HG03575 (cell line): ENCODE results near the gene CDH15.

Experiments used
- ATAC-seq: cut with Tn5 transposase; IDR thresholded peaks from one replicate; pipeline ENCODE4 v1.9.1; 2021; ENCODE audit not compliant: unreplicated experiment, insufficient number of reproducible peaks, low FRiP score; ENCODE audit errors: extremely low read depth

The CDH15 gene

DNA sequence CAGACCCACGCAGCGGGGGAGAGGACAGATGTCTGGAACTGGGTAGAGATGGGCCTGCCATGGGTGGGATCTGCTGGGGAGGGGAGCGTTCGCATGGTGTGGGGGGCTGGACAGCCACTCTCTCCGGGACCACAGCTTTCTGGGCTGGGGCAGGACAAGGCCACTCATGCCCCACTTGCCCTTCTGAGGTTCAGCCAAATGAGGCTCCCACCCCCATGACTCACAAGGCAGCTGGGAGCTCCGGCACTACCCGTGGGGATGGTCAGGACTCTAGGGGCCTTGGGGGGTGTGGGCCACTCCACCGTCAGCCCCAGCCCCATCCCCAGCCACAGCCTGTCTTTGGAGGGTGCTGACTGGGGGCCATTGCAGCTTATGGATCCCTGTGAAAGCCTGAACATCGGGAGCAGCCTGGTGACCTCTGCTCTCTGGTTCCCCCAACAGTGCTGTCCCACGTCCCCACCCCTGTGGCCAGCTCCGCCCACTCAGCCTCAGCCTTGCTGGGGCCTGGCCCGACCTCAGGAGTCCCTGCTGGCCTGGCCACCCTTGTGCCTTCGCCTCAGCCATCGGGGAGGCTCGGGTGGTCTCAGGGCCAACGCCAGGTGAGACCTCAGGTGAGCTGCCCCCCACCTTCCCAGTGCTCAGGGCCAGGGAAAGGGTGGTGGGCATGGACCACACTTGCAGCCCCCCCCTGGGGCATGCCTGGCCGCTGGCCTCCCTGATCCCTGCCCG lies 4.7 kb upstream of the CDH15 start:
- no peak for ATAC-seq

DNA sequence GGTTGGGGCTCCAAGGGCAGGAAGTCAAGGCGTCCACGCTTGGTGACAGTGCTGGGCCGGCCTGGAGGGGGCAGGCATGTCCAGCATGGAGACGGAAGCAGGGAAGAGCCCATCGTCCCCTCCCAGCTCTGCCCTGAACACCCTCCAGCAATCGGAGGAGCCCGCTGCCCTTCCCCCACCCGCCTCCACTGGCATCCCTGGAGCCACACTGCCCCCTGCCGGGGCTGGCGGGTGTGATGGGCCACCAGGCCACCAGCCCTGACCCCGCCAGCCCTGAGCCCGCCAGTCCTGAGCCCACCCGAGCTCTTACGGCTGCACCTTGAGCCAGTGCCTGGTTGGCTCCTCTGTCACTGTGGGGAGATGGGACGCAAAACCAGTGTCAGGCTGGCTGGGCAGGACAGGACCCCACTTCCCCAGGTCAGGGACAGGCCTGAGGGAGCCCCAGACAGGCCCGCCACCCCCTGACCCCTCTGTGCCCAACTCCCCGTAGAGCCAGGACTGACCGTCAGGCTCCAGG lies 4.1 kb upstream of the CDH15 start:
- ATAC-seq, result no peak

DNA sequence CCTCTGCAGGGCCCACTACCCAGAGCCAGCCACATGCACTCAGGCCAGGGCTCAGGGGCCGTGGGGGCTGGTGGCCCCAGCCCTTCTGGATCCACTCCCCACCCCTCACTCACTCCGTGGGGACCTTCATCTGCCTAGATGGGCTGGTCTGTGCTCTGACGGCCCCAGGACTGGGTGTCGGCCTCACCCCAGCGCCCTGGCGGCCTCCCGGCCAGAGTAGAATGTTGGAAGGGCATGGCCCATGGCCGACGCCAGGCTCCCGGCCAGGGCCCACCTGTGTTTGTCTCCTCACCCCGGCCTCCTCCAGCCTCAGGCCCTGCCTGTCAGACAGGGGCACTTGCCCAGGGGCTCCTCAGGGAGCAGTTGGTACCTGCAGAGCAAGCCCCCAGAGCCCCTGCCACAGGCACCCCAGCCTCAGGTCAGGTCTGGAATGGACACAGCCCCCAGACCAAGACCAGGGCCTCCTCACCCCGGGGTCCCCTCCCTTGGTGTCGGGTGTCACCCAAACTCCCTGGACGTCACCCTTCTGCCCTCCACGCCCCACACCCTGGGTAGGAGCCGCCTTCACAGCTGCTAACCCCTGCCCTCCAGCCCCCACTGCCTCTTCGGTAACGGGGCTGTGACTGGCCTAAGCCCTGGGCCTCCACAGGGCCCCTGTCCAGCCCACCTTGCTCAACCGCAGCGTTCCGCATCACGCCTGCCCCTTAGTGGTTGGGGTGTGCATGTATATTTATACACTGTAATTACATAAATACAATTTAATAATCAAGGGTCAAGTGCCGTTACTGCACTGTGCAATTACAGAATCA lies 3.0 kb upstream of the CDH15 start:
- ATAC-seq, result no peak

DNA sequence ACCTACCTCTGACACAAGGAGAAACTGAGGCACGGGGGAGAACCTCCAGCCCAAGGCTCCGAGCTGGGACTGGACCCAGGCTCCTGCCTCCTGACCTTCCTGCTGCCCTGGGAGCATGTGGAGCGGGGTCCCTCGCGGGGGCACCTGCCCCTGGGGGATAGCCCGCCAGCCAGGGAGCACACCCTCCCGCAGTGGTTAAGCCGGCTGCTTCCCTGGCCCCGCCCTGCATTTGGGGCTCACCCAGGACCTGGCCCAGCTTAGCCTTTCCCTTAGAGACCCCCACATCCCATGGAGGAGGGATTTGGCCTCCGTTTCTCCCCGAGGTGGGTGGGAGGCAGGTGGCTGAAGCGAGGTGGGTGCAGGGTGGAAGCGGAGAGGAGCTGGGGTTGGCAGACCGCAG lies 1.8 kb upstream of the CDH15 start:
- ATAC-seq, result no peak

DNA sequence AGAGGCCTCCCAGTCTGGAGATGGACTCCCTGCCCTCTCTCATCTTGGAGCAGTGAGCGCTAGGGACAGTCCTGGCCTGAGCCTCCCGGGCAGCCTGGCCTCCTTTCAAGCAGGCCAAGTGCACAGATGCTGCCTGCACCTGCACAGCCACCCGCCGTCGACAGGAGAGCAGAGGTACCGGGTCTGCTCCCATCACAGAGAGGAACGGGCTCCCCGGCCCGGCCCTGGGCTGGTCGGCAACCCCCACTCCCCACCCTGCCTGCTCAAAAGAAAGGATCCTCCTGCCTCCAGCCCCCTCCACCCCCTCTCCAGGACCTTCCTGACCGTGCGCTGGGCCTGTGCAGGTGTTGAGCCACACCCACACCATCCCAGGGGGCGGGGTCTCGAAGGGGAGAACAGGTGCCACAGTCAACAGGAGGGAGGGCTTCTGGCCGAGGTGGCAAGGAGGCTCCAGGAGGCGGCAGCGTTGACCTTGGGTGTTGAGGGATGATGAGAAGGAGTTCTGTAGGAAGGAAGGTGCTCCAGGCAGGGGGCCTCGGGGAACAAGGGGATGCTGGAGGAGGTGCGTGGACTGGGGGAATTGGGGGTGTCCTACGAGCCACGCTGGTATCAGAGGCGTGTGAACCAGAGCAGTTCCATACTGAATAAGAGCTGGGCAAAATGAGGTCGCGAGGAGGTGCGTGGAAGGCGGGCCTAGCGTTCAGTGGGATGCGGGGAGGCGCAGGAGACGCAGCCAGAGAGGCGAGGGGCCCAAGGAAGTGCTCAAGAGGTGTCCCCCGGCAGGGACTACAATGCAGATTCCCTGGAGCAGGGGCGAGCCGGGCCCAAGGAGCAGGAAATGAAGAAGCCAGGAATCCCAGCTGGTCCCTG lies 967 bp upstream of the CDH15 start:
- no peak for ATAC-seq

DNA sequence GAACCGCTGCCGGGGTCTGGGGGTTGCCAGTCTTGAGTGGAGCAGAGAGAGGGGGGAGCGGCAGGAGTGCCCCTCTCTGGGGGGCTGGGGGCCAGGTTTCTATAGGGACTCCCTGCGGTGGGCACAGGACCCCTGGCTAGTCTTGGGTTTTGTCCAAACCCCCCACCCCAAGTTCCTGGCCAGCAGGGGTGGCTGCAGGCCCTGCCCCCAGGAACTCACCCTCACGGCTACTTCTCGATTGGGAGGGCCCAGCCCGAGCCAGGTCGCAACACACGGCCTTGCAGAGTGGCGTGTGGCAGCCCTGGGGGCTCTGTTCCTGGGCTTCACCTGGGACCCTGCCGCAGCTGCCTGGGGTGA lies 601 bp downstream of the CDH15 start:
- ATAC-seq, result no peak

DNA sequence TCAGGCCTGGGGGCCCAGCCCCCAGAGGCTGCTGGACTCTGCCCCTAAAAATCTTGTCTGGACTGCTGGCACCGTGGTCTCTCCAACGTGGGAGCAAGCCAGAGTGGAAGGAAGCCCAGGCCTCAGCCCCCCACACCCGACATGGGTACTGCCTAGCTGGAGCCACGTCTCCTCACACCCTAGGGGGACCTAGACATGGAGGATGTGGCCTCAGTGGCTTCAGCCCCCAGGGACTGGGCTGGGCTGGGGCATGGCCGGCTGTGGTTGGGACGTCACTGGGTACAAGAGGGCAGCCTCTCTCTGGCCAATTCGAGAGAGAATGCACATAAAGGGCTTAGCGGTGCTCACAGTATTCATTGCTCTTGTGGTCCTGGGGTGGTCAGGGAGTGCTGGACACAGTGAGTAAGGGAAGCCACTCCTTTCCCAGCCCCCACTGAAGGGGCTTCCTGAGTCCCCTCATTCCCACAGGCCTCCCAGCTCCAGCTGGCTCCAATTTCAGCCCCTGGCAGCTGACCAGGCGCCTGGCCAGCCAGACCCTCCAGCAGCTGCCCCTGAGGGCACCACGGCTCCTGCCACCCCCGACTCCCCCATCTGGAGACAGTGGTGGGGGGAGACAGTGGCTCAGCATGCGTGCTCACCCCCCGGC lies 1.1 kb downstream of the CDH15 start:
- ATAC-seq, result no peak

DNA sequence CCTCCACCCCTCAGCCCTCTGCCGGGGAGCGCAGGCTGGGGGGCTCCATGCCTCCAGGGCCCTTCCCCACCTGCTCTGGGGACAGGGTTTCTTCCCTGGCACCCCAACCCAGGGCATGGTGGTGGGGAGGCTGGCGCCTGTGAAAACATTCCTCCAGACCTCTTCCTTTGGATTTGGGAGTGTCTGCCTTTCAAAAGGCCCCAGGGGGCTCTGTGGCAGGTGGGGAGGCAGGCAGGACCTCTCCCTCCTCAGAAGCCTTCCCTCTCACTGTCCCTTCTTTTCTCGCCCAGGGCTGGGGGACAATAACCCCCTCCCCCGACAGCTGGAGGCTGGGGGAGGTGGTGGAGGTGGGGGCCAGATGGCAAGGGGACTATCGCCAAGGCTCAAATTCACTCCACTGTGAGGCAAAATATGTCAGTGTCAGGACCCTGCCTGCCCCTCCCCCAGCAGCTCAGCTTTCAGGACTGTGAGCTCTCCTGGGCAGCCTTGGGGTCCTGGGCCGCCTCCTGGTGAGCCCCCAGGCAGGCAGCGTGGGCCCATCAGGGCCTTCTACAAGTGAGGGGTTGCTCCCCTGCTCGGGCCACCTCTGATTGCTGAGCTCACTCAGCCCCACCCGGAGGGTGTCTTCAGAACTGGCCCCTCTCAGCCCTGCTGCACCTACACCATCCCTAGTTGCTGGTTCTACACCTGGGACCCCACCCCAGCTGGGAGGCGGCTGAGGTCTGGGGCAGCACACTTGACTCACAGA lies 1.8 kb downstream of the CDH15 start:
- no peak for ATAC-seq

DNA sequence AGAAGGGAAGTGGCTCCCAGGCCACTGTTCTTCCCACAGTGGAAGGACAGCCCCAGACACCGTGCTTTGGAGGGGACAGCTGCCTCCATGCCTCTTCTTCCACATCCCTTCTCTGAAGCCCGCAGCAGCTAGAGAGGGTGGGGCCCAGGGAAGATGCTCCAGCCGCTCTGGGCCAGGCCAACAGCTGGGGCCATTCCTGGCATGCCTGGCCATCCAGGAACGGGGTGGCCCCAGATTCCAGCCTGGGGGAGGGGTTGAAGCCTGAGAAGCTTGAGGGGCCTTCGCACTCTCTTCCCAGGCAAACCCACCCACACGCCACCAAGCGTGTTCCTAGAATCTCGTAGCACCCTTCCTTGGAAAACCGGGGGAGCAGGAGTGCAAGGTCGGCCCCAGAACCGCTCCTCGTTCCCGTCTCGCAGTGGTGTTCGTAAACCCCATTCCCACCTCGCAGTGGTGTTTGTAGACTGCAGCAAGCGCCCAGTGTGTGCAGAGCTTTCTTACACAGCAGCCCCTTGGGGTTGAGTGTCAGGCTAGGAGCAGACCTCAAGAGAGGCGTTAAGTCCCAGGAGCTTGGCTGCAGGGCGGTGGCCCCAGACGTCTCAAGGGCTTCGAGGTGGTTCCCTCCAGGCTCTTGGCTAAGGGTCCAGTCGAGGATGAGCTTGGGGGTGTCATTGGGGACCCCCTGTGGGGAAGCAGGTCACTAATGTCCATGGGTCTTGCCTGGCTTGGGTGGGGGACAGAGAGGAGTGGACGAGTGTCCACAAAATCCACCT lies 2.7 kb downstream of the CDH15 start:
- ATAC-seq, result no peak

DNA sequence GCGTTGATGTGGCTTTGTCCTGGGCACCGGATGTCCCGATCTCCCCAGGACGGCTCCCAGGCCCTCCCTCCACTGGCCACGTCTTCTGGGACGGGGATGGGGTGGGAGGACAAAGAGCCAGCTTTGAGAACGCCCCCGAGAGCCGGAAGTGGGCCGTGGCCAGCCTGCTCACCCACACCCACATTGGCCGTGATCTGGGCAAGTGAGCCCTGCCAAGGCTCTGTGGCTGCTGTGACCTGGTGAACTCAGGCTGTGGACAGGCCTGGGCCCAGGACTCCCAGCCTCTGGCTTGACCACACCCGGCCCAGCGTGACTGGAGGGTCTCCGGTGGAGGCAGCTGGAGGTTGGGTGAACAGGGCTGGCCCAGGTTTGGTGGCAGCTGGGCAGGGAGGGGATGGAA lies 3.3 kb downstream of the CDH15 start:
- ATAC-seq, result no peak

DNA sequence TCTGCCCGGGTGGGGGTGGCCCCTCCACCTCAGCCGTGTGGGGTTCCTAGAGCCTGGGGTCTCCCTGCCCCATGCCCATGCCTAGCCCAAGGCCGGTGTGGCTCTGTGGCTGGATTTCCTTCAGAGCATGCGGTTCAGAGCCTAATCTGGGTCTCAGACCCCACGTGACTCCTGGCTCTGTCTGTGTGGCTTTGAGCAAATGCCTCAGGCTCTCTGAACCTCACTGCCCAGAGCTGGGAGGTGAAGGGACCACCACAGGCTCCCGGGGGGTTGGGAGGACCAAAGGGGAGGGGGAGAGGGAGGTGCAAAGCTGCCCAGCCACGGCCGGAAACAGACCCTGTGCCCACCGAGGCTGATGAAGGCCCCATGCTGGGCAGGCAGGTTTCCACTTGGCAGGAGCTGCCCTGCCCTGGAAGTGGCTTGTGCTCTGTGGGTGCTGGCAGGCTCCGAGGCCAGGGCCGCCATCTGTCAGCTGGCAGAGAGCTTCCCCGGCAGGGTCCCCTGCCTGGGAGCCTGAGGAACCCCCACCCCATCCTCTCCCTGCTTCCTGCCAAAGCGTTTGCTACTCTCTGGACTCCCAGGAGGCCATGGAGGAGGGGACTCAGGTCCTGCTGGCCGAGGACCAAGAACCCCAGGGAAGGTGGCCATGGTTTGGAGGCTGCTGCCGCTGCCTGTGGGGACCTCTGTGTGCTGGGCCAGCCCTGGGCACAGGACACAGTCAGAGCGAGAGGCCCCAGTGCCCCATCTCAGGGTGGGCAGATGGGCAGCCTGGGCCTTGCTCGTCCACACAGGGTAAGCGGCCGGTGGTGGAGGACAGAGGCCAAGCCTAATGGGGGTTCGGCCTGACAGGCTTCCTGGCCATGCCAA lies 4.0 kb downstream of the CDH15 start:
- no peak for ATAC-seq

DNA sequence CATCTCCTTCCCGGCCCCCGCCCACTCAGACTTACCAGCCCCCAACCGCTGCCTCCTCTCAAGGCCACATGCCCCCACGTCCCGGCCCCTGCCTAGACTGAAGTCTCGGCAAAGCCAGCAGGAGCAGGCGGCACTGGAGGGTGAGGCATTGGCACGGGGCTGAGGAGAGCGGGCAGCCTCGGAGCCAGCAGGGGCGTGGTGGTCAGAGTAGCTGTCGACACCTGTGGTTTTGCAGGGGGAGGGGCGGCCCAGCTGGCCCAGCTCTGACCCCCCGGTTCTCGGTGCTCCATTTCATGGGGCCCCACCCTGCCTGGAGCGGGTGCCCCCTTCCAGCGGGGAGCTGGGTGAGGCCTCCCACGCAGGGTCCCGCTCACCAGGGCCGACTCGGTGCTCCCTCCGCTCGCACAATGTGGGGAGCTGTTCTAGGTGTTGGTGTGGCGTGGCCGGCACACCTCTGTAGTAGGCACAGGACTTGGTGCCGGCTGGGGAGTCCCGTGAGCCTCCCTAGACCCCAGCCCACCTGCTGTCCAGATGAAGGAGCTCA lies 4.7 kb downstream of the CDH15 start:
- ATAC-seq, result no peak

DNA sequence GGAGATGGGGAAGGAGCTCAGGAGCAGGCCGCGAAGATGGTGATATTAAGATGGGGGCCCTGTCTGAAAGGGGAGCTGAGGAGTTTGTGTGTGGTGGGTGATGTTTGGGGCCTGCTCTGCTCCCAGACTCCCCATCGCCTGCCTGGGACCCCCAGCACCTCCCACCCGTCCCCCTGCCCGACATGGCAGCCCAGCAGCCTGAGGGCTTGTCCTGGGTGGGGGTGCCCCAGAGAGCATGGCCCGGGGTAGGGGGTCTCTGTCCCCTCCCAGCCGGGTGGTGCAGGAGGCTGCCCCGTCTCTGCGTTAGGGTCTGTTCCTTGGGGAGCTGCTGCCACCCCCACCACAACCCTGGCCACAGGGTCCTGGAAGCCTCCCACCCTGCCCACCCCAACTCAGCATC lies 5.2 kb downstream of the CDH15 start:
- no peak for ATAC-seq

DNA sequence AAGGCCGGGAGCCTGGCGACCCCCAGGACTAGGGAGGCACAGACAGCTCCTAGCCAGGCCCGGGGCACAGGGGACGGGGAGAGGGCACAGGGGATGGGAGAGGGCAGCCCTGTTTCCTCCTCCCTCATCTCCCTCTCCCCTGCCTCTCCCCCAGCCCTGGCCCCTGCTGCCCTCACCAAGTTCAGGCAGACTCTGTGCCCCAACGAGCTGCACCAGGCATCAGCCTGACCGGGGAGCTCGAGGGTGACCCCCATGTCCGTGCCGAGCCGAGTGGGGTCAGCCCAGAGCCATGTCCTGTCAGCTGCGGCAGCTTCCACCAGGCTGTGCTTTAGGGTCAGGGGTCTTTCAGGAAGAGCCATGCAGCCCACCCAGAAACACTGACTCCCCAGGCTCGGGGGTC lies 6.0 kb downstream of the CDH15 start:
- no peak for ATAC-seq

DNA sequence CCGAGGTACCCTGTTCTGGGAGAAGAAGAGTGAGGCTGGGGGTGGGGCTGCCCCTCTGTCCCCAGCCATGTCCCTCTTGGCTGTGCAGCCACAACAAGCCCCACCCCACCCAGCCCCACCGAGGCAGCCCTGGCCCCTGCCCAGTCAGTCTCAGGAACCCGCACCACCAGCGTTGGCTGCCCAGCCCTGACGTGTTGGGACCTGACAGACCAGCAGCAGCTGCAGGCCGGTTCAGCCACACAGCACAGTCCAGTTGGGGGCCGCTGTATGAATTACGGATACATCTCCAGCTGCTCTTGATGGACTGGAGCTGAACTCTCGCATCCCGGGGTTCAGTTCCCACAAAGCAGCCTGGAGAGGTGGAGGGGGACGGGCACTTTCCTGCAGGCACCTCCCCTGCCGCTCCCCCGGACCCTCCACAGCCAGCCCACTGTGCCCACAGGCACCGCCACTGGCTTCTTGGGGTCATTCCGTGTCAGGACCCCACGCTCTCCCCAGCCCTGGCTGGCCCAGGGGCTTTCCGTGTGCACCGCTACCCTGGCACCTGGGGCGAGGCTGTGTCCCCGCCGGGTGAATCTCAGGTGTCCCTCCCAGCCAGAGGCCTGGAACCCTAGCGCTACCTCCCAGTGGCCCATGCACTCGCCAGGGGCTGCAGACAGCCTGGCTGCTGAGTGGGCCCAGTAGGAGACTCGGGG lies 7.1 kb downstream of the CDH15 start:
- ATAC-seq, result no peak

DNA sequence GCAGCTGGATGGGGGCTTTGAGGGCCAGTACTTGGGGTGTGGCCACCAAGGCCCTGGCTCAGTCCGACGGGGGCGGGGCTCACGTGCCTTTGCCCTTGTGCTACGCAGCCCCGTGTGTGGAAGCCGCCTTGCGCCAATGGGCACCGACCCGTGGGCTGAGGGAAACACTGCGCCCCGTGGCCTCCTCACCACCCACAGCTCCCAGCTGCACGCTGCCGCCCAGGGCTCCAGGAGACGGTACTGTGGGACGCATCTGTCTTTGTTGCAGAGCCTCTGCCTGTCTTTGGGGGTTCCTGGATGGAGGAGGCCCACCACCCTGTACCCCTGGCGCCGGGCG lies 7.6 kb downstream of the CDH15 start:
- no peak for ATAC-seq
